WTC11 (cell line): Measurements from ENCODE around the gene TMEM86B.

Experiments used
- ATF1 ChIP-seq: sonication (generic); formaldehyde crosslinking; IDR thresholded peaks from 2 replicates; pipeline ENCODE4 v1.8.1; 2023; ENCODE audit warnings: mild to moderate bottlenecking, moderate library complexity, missing genetic modification reagents
- HMGA2 ChIP-seq: fragments of 250-450 bp; sonication (Bioruptor Pico); IDR thresholded peaks from 2 replicates; pipeline ENCODE4 v1.4.0; 2021; ENCODE audit warnings: mild to moderate bottlenecking, moderate library complexity
- SP1 ChIP-seq: sonication (generic); formaldehyde crosslinking; conservative IDR thresholded peaks from 2 replicates; pipeline ENCODE4 v1.8.1; 2022; ENCODE audit warnings: missing genetic modification reagents
- TEAD4 ChIP-seq: sonication (generic); formaldehyde crosslinking; IDR thresholded peaks from 2 replicates; pipeline ENCODE4 v1.8.0; 2022; ENCODE audit warnings: mild to moderate bottlenecking, missing genetic modification reagents
- ZNF416 ChIP-seq: fragments of 250-450 bp; sonication (Bioruptor Pico); IDR thresholded peaks from 2 replicates; pipeline ENCODE4 v1.9.0; 2021; ENCODE audit warnings: mild to moderate bottlenecking, inconsistent platforms
- TF ChIP-seq, protein P1 (sequence below): fragments of 200-600 bp; IDR thresholded peaks from 2 replicates; pipeline ENCODE4 v1.8.0; 2022; ENCODE audit warnings: antibody characterized with exemption
- TF ChIP-seq, protein P2 (sequence below): sonication (generic); formaldehyde crosslinking; IDR thresholded peaks from 2 replicates; pipeline ENCODE4 v1.8.1; 2023; ENCODE audit warnings: mild to moderate bottlenecking, missing genetic modification reagents, borderline replicate concordance
- TF ChIP-seq, protein P3 (sequence below): sonication (generic); formaldehyde crosslinking; IDR thresholded peaks from 2 replicates; pipeline ENCODE4 v1.8.1; 2022; ENCODE audit warnings: low read depth, missing genetic modification reagents, borderline replicate concordance
- TF ChIP-seq, protein P4 (sequence below): sonication (generic); formaldehyde crosslinking; IDR thresholded peaks from 2 replicates; pipeline ENCODE4 v1.8.1; 2022; ENCODE audit warnings: mild to moderate bottlenecking, missing genetic modification reagents, moderate library complexity, borderline replicate concordance

DNA sequence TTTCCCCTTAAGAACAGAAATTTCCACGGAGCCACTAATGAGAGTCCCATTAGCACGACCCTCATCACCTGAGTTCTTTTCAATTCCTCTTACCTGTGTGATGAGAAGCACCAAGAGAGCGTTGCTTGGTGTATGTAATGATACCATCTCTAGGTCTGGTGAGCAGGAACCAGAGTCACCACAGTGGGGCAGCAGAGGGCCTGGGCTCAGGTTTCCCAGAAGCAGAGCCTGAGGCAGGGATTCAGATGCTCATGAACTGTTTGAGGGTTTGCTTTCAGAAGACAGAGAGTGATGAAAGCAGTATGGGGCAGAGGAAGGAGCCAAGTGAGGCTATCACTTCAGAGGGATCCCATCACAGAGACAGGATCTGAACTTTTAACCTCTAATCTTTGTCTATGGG, 16.1 kb downstream of the TMEM86B start:
- TF ChIP-seq SP1 (CRISPR knock-in tag) (no peak), HMGA2 (CRISPR knock-in tag) (no peak), ATF1 (CRISPR knock-in tag) (no peak), ZNF416 (no peak), TEAD4 (CRISPR knock-in tag) (no peak)
- TF ChIP-seq, protein P1, sequence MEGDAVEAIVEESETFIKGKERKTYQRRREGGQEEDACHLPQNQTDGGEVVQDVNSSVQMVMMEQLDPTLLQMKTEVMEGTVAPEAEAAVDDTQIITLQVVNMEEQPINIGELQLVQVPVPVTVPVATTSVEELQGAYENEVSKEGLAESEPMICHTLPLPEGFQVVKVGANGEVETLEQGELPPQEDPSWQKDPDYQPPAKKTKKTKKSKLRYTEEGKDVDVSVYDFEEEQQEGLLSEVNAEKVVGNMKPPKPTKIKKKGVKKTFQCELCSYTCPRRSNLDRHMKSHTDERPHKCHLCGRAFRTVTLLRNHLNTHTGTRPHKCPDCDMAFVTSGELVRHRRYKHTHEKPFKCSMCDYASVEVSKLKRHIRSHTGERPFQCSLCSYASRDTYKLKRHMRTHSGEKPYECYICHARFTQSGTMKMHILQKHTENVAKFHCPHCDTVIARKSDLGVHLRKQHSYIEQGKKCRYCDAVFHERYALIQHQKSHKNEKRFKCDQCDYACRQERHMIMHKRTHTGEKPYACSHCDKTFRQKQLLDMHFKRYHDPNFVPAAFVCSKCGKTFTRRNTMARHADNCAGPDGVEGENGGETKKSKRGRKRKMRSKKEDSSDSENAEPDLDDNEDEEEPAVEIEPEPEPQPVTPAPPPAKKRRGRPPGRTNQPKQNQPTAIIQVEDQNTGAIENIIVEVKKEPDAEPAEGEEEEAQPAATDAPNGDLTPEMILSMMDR: no peak
- TF ChIP-seq, protein P2, sequence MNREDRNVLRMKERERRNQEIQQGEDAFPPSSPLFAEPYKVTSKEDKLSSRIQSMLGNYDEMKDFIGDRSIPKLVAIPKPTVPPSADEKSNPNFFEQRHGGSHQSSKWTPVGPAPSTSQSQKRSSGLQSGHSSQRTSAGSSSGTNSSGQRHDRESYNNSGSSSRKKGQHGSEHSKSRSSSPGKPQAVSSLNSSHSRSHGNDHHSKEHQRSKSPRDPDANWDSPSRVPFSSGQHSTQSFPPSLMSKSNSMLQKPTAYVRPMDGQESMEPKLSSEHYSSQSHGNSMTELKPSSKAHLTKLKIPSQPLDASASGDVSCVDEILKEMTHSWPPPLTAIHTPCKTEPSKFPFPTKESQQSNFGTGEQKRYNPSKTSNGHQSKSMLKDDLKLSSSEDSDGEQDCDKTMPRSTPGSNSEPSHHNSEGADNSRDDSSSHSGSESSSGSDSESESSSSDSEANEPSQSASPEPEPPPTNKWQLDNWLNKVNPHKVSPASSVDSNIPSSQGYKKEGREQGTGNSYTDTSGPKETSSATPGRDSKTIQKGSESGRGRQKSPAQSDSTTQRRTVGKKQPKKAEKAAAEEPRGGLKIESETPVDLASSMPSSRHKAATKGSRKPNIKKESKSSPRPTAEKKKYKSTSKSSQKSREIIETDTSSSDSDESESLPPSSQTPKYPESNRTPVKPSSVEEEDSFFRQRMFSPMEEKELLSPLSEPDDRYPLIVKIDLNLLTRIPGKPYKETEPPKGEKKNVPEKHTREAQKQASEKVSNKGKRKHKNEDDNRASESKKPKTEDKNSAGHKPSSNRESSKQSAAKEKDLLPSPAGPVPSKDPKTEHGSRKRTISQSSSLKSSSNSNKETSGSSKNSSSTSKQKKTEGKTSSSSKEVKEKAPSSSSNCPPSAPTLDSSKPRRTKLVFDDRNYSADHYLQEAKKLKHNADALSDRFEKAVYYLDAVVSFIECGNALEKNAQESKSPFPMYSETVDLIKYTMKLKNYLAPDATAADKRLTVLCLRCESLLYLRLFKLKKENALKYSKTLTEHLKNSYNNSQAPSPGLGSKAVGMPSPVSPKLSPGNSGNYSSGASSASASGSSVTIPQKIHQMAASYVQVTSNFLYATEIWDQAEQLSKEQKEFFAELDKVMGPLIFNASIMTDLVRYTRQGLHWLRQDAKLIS (CRISPR knock-in tag): no peak
- TF ChIP-seq, protein P3, sequence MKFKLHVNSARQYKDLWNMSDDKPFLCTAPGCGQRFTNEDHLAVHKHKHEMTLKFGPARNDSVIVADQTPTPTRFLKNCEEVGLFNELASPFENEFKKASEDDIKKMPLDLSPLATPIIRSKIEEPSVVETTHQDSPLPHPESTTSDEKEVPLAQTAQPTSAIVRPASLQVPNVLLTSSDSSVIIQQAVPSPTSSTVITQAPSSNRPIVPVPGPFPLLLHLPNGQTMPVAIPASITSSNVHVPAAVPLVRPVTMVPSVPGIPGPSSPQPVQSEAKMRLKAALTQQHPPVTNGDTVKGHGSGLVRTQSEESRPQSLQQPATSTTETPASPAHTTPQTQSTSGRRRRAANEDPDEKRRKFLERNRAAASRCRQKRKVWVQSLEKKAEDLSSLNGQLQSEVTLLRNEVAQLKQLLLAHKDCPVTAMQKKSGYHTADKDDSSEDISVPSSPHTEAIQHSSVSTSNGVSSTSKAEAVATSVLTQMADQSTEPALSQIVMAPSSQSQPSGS (CRISPR knock-in tag): no peak
- TF ChIP-seq, protein P4, sequence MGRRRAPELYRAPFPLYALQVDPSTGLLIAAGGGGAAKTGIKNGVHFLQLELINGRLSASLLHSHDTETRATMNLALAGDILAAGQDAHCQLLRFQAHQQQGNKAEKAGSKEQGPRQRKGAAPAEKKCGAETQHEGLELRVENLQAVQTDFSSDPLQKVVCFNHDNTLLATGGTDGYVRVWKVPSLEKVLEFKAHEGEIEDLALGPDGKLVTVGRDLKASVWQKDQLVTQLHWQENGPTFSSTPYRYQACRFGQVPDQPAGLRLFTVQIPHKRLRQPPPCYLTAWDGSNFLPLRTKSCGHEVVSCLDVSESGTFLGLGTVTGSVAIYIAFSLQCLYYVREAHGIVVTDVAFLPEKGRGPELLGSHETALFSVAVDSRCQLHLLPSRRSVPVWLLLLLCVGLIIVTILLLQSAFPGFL (CRISPR knock-in tag): no peak
